Ecto neural progenitor cell (in vitro differentiated cells): ENCODE measurements around the gene TNFSF4.
"Not testable (repeated sequence)": the region's sequence is repeated elsewhere in the genome, so short reads cannot be mapped to it uniquely, and the experiment has no call there.

Experiments used
- DNase-seq: peaks from one replicate; pipeline ENCODE4 v3.0.0-alpha.2; 2018; ENCODE audit warnings: low spot score

The TNFSF4 gene

DNA sequence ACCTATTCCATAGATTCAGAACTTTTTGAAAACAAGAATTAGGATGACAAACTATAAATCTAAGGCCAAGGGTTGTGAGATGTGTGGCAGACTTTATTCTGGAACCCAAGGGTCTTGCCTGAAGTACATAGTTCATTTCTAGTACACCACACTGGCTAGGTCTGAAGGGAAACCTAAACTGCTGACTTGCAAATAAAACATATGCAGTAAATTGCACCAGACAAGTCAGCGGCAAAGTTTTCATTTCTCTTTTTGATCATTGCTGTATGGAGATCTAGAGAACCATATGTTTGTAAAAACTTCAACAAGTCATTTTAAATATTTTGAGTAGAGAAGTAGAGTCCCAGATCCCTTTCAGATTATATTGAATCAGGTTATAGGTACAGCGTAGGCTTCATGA is 43.9 kb downstream of the TNFSF4 start:
- no peak for DNase-seq

DNA sequence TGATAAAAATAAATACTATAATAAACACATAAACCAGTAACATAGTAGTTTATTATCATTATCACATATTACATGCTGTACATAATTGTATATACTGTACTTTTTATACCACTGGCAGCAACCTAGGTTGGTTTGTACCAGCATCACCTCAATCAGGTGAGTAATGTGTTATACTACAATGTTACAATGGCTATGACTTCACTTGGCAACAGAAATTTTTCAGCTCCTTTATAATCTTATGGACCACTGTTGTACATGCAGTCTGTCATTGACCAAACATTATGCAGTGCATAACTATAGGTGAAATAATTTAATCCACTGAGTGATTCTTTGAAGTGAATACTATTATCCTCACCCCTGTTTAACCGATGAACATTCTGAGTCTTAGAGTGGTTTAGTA is 44.5 kb downstream of the TNFSF4 start:
- no peak for DNase-seq

DNA sequence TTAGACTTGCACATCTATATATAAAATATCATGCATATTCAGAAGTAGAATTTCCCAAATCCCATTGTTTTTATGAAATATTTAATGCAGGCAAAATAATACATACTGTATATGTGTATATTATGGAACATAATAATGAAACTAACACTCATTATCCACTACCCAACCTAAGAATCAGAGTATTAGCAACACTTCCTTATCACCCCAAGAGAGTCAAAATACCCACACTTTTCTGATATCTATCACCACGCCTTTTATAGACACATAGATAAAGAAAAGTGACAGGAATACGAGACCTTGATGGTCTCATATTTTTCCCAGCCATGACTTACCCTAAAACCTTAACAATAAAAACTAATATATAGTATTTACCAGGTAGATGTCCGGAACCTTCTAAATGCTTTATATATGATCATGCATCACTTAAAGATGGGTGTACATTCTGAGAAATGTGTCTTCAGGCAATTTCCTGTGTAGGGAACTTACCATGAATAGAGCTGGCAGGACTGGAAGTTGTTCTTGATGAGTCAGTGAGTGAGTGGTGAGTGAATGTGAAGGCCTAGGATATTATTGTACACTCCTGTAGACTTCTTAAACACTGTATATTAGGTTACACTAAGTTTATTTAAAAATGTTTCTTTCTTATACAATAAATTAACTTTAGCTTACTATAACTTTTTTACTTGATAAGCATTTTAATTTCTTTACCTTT is 45.5 kb downstream of the TNFSF4 start:
- no peak for DNase-seq

DNA sequence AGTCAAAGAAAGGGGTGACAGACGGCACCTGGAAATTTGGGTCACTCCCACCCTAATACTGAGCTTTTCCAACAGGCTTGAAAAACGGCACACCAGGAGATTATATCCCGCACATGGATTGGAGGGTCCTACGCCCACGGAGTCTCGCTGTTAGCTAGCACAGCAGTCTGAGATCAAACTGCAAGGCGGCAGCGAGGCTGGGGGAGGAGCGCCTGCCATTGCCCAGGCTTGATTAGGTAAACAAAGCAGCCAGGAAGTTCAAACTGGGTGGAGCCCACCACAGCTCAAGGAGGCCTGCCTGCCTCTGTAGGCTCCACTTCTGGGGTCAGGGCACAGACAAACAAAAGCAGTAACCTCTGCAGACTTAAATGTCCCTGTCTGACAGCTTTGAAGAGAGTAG is 53.2 kb downstream of the TNFSF4 start:
- DNase-seq: not testable (repeated sequence)

DNA sequence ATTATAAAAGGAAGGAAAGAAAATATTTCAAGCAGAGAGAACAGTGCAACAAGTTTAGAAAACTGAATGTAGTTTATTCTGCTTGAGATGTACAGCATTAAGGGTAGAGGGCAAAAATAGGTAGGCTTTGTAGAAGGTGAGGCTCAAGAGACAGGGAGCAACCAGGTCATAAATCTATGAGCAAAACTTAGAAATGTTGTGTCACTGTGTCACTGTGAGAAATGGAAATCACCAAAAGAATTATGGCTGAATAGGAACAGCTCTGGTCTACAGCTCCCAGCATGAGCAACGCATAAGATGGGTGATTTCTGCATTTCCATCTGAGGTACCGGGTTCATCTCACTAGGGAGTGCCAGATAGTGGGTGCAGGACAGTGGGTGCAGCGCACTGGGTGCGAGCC is 53.6 kb downstream of the TNFSF4 start:
- no peak for DNase-seq

DNA sequence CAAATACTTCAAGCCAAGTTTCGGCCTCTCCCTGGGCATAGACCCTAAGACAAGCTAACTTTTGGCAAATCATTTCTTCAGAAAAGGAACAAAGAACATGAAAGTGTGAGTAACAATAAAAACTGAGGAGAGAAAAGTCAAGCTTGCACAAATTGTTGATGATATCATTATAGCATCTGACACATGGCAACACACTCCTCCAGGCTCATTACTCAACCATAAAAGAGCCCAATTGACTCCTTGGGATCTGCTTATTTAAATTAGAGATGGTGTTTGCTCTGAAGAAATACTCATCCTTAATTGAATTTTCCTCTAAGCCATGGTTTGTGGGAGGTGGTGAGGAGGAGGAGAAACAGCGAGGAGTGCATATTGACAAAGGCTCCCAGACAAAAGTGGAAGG is 54.5 kb downstream of the TNFSF4 start:
- DNase-seq: no peak

DNA sequence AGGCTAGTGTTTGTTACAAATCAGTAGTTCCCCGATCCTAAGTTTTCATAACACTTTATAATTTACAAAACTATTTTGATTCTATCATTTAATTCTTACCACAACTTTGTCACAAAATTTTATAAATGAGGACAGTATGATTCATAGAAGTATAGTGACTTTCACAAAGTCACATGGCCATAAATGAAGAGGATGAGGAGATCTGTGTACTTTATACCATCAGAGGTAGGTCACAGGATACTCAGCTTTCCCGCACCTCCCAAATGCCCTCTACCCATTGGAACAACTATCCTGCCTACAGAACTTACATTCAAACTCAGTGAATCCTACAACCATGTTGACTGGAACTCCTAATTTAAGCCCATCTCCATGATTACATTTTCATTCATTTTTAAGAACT is 56.3 kb downstream of the TNFSF4 start:
- DNase-seq: no peak

DNA sequence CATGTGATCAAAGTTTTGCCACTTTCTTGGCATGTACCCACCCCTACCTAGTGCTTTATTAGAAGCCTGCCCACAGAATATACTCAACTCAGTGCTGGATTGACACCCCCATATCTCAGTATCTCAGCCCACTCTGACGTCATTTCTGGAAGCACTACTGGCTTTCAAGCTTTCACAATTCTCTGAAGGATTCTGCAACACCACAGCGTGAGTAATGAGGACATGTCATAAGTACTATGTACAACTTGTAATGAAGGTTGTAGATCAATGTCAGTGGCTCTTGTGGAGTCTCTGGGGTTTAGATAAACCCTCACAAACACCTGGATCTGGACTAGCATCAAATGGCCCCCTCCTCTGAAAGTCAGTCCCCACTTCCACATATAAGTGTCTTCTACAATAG is 57.2 kb downstream of the TNFSF4 start:
- DNase-seq: no peak

DNA sequence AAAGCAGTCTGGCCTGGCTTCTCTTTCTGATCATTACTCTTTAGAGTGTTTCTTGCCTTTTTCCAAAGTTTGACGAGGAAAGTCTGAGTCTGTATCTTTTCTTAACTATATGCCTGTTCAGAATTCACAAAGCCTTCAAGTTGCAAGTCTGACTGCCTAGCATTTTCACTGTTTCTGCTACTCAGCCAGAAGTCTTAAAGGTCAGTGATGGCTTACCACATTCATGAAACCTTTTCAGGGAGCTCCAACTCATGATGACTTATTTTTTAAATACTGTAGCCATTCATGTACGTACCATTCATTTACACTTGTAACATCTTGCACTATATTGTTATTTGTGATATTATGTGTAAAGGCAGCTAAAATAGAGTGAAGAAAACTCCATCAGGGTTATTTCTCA is 58.2 kb downstream of the TNFSF4 start:
- no peak for DNase-seq

DNA sequence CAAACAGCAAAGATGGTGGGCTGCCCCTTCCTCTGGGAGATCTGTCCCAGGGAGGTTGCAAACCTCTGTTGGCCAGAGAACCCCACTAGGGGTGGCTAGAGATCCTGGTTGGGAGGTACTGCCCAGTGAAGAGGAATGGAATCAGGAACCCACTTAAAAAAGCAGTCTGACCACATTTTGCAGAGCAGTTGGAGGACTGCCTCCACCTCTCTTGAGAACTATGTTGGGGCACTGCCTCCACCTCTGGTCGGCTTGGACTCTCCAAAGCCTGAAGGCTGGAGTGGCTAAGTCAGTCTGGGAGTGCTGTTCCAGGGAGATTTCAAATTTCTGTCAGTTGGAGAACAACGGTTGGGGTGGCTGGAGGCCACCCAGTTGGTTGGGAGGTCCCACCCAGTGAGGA is 58.6 kb downstream of the TNFSF4 start:
- DNase-seq: no peak

DNA sequence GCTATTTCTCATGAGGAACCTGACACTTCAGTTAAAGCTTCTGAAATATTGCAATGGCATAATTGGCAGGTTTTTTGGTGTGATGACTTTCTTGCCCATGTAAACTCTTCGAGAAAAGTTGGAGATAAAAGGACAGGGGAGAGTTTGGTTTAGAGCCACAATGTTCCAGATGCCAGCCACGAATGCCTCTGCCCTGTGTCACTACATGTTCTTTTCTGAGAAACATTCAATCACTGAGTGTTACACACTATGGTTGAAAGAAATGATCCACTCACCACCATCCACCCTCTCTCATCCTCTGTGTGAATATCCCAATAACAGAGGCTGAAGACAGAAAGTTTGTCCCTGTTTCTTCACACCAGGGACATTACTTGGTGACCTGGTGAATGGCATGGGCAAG is 66.4 kb downstream of the TNFSF4 start:
- DNase-seq: no peak

DNA sequence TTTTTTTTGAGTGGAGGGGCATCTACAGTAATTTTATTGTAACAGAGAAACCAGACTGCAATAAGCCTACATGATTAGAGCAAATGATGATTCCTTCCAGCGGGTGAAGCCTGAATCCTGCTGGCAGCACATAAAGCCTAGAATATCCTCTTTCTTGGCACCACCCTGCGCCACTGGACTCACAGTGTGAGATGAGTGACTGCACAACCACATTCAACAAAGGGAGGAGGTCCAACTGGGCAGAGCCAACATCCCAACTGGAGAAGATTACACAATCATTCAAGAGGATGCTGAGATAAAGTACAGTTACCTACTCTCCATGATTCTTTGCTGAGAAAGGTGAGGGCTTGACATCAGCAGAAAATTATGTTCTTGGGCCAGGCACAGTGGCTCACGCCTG is 67.4 kb downstream of the TNFSF4 start:
- DNase-seq: no peak

DNA sequence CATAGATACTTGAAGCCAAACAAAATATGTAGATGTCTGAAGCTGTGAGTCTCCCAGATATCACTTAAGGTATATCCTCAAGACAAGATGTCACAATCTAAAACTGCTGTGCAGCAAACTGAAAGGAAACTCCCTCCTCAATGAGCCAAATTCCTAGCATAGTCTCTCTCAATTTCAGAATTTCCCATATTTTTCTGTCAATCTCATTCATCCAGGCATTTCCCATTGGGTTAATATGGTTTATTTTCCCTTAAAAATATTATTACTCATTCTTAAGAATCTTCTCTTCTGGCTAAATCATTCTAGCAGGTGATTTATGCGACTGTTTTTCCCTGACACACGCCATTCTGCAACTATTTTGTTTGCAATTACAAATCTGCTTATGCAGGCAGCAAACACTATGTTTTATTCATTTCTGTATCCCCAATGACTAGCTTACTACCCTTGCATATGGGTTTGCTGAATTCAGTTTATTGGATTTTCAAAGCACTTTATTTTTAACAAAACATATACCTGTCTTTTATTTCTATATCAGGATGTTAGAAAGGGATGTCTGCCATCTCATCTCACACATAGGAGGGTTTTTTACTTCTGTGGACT is 69.9 kb downstream of the TNFSF4 start:
- no peak for DNase-seq

DNA sequence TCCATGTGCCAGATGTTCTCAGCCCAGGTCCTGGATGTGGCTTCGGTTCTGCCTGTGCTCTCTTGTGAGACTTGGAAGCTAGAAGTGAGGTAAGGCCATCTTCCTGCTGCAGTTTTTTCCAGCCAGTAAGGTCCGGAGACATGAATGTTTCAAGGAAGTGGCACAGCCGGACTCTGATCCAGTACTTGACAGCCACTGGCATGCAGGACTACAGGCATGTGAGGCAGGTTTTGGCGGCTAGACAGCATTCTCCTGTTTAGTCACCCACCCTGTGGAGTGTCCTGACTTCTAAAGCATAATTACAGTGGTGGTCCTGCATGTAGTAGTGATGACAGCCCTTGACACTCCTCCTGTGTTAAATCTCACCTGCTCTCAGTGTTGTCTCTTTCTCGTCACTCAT is 72.3 kb downstream of the TNFSF4 start:
- DNase-seq: no peak

DNA sequence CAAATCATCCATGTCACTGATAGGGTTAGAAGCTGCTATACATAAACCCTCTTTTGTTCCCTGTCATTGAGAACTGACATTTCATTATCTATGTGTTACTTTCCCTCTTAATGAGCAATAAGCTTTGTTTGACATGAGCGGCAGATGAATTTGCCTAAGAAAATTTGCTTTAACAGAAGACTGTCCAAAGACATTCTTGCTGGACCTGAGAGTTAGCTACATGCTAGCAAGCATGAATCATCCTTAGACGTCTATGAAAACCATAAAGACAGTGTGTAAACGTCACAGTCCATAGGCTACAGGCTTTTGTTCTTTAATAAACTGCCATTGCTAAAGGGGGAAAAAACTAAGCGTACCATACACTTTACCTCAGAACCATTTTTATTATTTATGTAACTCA is 73.1 kb downstream of the TNFSF4 start:
- DNase-seq: no peak
